CD14-positive monocyte (primary cell): Measurements from ENCODE around the gene RPS19. TPM values are rescaled to one million over a fixed set of nuclear protein-coding genes. Genes with fewer than 3 reads are reported as not detected.

ENCODE experiments used
- DNase-seq, 3 donors: peaks; one replicate each; pipeline ENCODE4 v3.0.0-alpha.2; 2011 to 2022
- H2AFZ ChIP-seq: 2 replicates; pipeline ENCODE4 v1.6.0; 2012; ENCODE audit warnings: mild to moderate bottlenecking, low read depth, low read length, inconsistent platforms; ENCODE audit not compliant: insufficient read depth, poor library complexity, severe bottlenecking
- H3K27ac ChIP-seq, 2 donors: 1 replicate in 1 of 2; 2 replicates in 1 of 2; pipeline ENCODE4 v1.5.1; 2012 to 2013; ENCODE audit warnings: low read length in 2 of 2, control low read depth in 1 of 2, inconsistent platforms in 1 of 2, low read depth in 1 of 2, mild to moderate bottlenecking in 1 of 2
- H3K27me3 ChIP-seq, 2 donors: one replicate each; pipeline versions ENCODE4 v1.6.0 to v1.6.1; 2011 to 2013; ENCODE audit warnings: low read length in 2 of 2; ENCODE audit not compliant: control insufficient read depth in 2 of 2, insufficient read depth in 2 of 2
- H3K36me3 ChIP-seq, 2 donors: replicated peaks in 1 of 2; 1 replicate in 1 of 2; 2 replicates in 1 of 2; pipeline versions ENCODE4 v1.5.1 to v1.6.1; 2012 to 2013; ENCODE audit warnings: low read length in 2 of 2, control low read depth in 1 of 2, inconsistent platforms in 1 of 2, mild to moderate bottlenecking in 1 of 2; ENCODE audit not compliant: insufficient read depth in 2 of 2, control insufficient read depth in 1 of 2
- H3K4me1 ChIP-seq, 2 donors: 1 replicate in 1 of 2; 2 replicates in 1 of 2; pipeline versions ENCODE4 v1.5.1 to v1.6.1; 2012 to 2013; ENCODE audit warnings: low read length in 2 of 2, control low read depth in 1 of 2, inconsistent platforms in 1 of 2, mild to moderate bottlenecking in 1 of 2, moderate library complexity in 1 of 2; ENCODE audit not compliant: insufficient read depth in 2 of 2, control insufficient read depth in 1 of 2
- H3K4me2 ChIP-seq: replicated peaks from 2 replicates; pipeline ENCODE3; 2012; ENCODE audit warnings: low read length, moderate library complexity, mild to moderate bottlenecking; ENCODE audit not compliant: poor library complexity, severe bottlenecking; ENCODE audit errors: extremely low read depth
- H3K4me3 ChIP-seq, 3 experiments: fragments of 200-600 bp in 1 of 3; sonication (generic) in 1 of 3; replicated peaks in 1 of 3; 1 replicate in 2 of 3; 2 replicates in 1 of 3; pipeline ENCODE4 v1.5.1; 2011 to 2013; ENCODE audit warnings: low read length in 3 of 3, mild to moderate bottlenecking in 3 of 3, control low read depth in 2 of 3, low read depth in 2 of 3, inconsistent platforms in 1 of 3, moderate library complexity in 1 of 3
- H3K79me2 ChIP-seq: 2 replicates; pipeline ENCODE4 v1.6.0; 2012; ENCODE audit warnings: mild to moderate bottlenecking, control low read depth, inconsistent platforms, low read length, moderate library complexity; ENCODE audit not compliant: insufficient read depth
- H3K9ac ChIP-seq: 2 replicates; pipeline ENCODE4 v1.6.0; 2017; ENCODE audit warnings: low read length, mild to moderate bottlenecking; ENCODE audit not compliant: insufficient read depth, poor library complexity, severe bottlenecking
- H3K9me3 ChIP-seq, 2 donors: replicated peaks in 1 of 2; 1 replicate in 1 of 2; 2 replicates in 1 of 2; pipeline versions ENCODE4 v1.5.1 to v1.6.1; 2012 to 2013; ENCODE audit warnings: low read length in 2 of 2, control low read depth in 1 of 2; ENCODE audit not compliant: control insufficient read depth in 1 of 2, insufficient read depth in 1 of 2
- H4K20me1 ChIP-seq: 2 replicates; pipeline ENCODE4 v1.6.0; 2012; ENCODE audit warnings: mild to moderate bottlenecking, low read length, control low read depth, moderate library complexity; ENCODE audit not compliant: insufficient read depth
- H3K27ac Mint-ChIP-seq, 7 donors: one replicate each; pipeline ENCODE4 v1.8.0; 2020; ENCODE audit warnings: mild to moderate bottlenecking in 7 of 7, mixed read lengths in 7 of 7, moderate library complexity in 6 of 7, inconsistent platforms in 2 of 7
- H3K27me3 Mint-ChIP-seq, 3 donors: one replicate each; pipeline ENCODE4 v1.8.0; 2021 to 2022; ENCODE audit warnings: low read depth in 3 of 3, mild to moderate bottlenecking in 3 of 3, mixed read lengths in 3 of 3, moderate library complexity in 3 of 3, inconsistent platforms in 1 of 3
- H3K36me3 Mint-ChIP-seq, 2 donors: one replicate each; pipeline ENCODE4 v1.8.0; 2020; ENCODE audit warnings: mixed read lengths in 2 of 2, inconsistent platforms in 1 of 2, mild to moderate bottlenecking in 1 of 2
- H3K4me1 Mint-ChIP-seq: one replicate; pipeline ENCODE4 v1.8.0; 2020; ENCODE audit warnings: mild to moderate bottlenecking, mixed read lengths
- H3K4me3 Mint-ChIP-seq, 2 donors: one replicate each; pipeline ENCODE4 v1.8.0; 2020; ENCODE audit warnings: mild to moderate bottlenecking in 2 of 2, mixed read lengths in 2 of 2, moderate library complexity in 1 of 2
- H3K9me3 Mint-ChIP-seq, 7 donors: one replicate each; pipeline ENCODE4 v1.8.0; 2020 to 2022; ENCODE audit warnings: mixed read lengths in 7 of 7, mild to moderate bottlenecking in 6 of 7, moderate library complexity in 6 of 7, inconsistent platforms in 2 of 7
- CTCF ChIP-seq: fragments of 200-600 bp; IDR thresholded peaks from one replicate; pipeline ENCODE4 v1.8.0; 2022; ENCODE audit warnings: antibody characterized with exemption, mild to moderate bottlenecking
- WGBS: methylation state at CpG from one replicate; pipeline ENCODE4 v1.1.5; 2013; ENCODE audit warnings: missing lambda C conversion rate; ENCODE audit not compliant: insufficient coverage; 5-methylcytosine and 5-hydroxymethylcytosine counted together
- intact Hi-C, 2 donors: fragments of 100-400 bp; cut with micrococcal nuclease; formaldehyde crosslinking; loops; one replicate each; pipeline versions ENCODE4 v1.15.0 to v1.15.1; 2023
- polyA plus RNA-seq, 3 donors: library from polyadenylated mRNA; depleted of rRNA in 1 of 3; unstranded in 2 of 3; stranded (reverse) in 1 of 3; fragments of 300-500 nt in 2 of 3; fragments of >200 nt in 1 of 3; fragmentation: Illumina TruSeq in 2 of 3; gene quantifications; 1 replicate in 2 of 3; 2 replicates in 1 of 3; pipeline ENCODE4 v1.2.3, GENCODE V29; 2012 to 2021

The RPS19 gene
- polyA plus RNA-seq, 3 donors = 1,234 to 2,117 (median 1,424) TPM

DNA sequence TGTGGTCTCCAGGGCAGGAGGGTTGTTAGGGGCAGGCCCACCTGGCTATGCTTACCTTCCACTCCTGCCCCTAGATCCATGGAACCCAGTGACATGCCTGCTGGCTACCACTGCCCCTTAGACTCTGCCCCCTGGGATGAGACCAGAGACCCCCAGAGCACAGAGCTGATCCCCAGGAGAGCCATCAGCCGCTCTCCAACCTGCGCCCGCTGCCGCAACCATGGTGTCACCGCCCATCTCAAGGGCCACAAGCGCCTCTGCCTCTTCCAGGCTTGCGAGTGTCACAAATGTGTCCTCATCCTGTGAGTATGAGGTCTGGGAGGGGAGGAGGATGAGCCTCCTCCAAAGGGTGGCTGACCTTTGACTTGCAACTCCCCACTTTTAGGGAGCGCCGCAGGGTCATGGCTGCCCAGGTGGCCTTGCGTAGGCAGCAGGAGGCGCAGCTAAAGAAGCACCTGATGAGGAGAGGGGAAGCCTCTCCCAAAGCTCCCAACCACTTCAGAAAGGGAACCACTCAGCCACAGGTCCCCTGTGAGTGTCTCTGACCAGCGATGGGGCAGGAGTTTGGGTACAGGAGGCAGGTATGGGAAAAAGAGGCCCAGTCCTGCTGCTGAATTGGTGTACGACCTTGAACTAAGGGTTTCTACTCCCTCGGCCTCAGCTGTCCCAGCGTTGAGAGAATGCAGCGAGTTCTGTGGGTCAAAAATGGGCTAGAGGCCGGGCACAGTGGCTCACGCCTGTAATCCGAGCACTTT, 12.5 kb upstream of the RPS19 start:
- H3K36me3 Mint-ChIP-seq = no peaks in the 10 kb centered on the region
- Histone ChIP-seq H3K4me3 (no peak overlapping the region), H3K9ac (no peak overlapping the region), H3K36me3 (no peaks in the 10 kb centered on the region), H3K27ac (no peak overlapping the region), H3K4me2 (no peak overlapping the region), H3K27me3 (peaks cover 2 to 7% of the 10 kb centered on the region in 2 donors), H3K79me2 (no peaks in the 10 kb centered on the region), H3K9me3 (no peaks in the 10 kb centered on the region), H4K20me1 (no peaks in the 10 kb centered on the region), H2AFZ (no peak overlapping the region), H3K4me1 (no peaks in the 10 kb centered on the region)
- intact Hi-C loops = no loop called here
- 93% methylated on average over 12 of the region's 19 CpGs for WGBS
- TF ChIP-seq CTCF = no peak
- peaks cover 7 to 15% (median 13%) of the 10 kb centered on the region in 3 donors for H3K27me3 Mint-ChIP-seq
- H3K4me3 Mint-ChIP-seq = peak overlapping the region in 1 of 2 donors; percentile 24
- no peaks in the 10 kb centered on the region for H3K4me1 Mint-ChIP-seq
- DNase-seq = no peak
- H3K9me3 Mint-ChIP-seq = peaks cover 0 to 10% (median 5%) of the 10 kb centered on the region in 7 donors
- no peak overlapping the region for H3K27ac Mint-ChIP-seq

DNA sequence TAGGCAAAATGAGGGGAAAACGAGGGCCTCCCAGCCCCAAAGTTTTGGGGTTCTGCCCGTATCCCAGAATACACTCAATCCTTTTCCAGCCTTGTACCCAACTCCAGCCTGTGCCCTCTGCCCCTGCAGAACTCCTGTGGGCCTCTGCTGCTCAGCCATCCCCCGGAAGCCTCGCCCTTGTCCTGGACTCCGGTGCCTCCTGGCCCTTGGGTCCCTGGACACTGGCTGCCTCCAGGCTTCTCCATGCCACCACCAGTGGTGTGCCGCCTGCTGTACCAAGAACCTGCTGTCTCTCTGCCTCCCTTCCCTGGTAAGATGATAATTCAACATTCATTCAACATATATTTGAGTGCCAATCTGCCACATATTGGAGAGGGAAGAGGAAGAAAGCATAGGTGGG, 11.4 kb upstream of the RPS19 start:
- no peak overlapping the region for H3K4me3 ChIP-seq
- H3K36me3 ChIP-seq = no peaks in the 10 kb centered on the region
- peaks cover 0 to 2% of the 10 kb centered on the region in 2 donors for H3K4me1 ChIP-seq
- no peaks in the 10 kb centered on the region for H3K36me3 Mint-ChIP-seq
- no peak overlapping the region for H2AFZ ChIP-seq
- H3K9me3 Mint-ChIP-seq = peaks cover 0 to 10% (median 5%) of the 10 kb centered on the region in 7 donors
- WGBS = 100% methylated on average over 4 of the region's 6 CpGs
- peaks cover 7 to 15% (median 13%) of the 10 kb centered on the region in 3 donors for H3K27me3 Mint-ChIP-seq
- no peak overlapping the region for H3K27ac ChIP-seq
- H3K79me2 ChIP-seq = no peaks in the 10 kb centered on the region
- H3K4me3 Mint-ChIP-seq = no peak overlapping the region
- peaks cover 2 to 7% of the 10 kb centered on the region in 2 donors for H3K27me3 ChIP-seq
- H3K9ac ChIP-seq = no peak overlapping the region
- peaks cover 2% of the 10 kb centered on the region for H3K4me1 Mint-ChIP-seq
- no peaks in the 10 kb centered on the region for H3K9me3 ChIP-seq
- no peak for DNase-seq
- H3K4me2 ChIP-seq = no peak overlapping the region
- H4K20me1 ChIP-seq = no peaks in the 10 kb centered on the region
- intact Hi-C loops = no loop called here
- TF ChIP-seq CTCF = no peak
- H3K27ac Mint-ChIP-seq = peak overlapping the region in 2 of 7 donors; percentile 6 to 29
